Measurements from ENCODE around the gene SMCO1.
"Not testable (repeated sequence)": the region's sequence is repeated elsewhere in the genome, so short reads cannot be mapped to it uniquely, and the experiment has no call there.

Gene SMCO1

GRCh38 chr3:196523841-196524240 lies 8.7 kb upstream of the SMCO1 start:
- DNase-seq (ENCODE audit: low read depth in 2 of 2, low spot score in 1 of 2): no peak

GRCh38 chr3:196521291-196521690 lies 6.1 kb upstream of the SMCO1 start:
- DNase-seq (ENCODE audit: low read depth in 2 of 2, low spot score in 1 of 2): not testable (repeated sequence)

- no peak for DNase-seq (ENCODE audit: low read depth in 2 of 2, low spot score in 1 of 2)
Measured at GRCh38 chr3:196519718-196520082, 4.6 kb upstream of the SMCO1 start.

- DNase-seq (ENCODE audit: low read depth in 2 of 2, low spot score in 1 of 2): peak; percentile 13 to 40
Measured at GRCh38 chr3:196518966-196519717, 4.0 kb upstream of the SMCO1 start.

- no peak for DNase-seq (ENCODE audit: low read depth in 2 of 2, low spot score in 1 of 2)
Measured at GRCh38 chr3:196517919-196518318, 2.8 kb upstream of the SMCO1 start.

GRCh38 chr3:196517162-196517800 lies 2.1 kb upstream of the SMCO1 start:
- DNase-seq (ENCODE audit: low read depth in 2 of 2, low spot score in 1 of 2): no peak

- DNase-seq (ENCODE audit: low read depth in 2 of 2, low spot score in 1 of 2): no peak
Measured at GRCh38 chr3:196514350-196514716, 813 bp downstream of the SMCO1 start.

GRCh38 chr3:196513697-196514349 lies 1.3 kb downstream of the SMCO1 start:
- DNase-seq (ENCODE audit: low read depth in 2 of 2, low spot score in 1 of 2): no peak

- DNase-seq (ENCODE audit: low read depth in 2 of 2, low spot score in 1 of 2): not testable (repeated sequence)
Measured at GRCh38 chr3:196511646-196512425, 3.3 kb downstream of the SMCO1 start.

- not testable (repeated sequence) for DNase-seq (ENCODE audit: low read depth in 2 of 2, low spot score in 1 of 2)
Measured at GRCh38 chr3:196511108-196511507, 4.0 kb downstream of the SMCO1 start.

- DNase-seq (ENCODE audit: low read depth in 2 of 2, low spot score in 1 of 2): no peak
Measured at GRCh38 chr3:196506687-196507086, 8.5 kb downstream of the SMCO1 start.

- DNase-seq (ENCODE audit: low read depth in 2 of 2, low spot score in 1 of 2): no peak
Measured at GRCh38 chr3:196504556-196504955, 10.6 kb downstream of the SMCO1 start.

- DNase-seq (ENCODE audit: low read depth in 2 of 2, low spot score in 1 of 2): not testable (repeated sequence)
Measured at GRCh38 chr3:196504077-196504398, 11.1 kb downstream of the SMCO1 start.

- DNase-seq (ENCODE audit: low read depth in 2 of 2, low spot score in 1 of 2): peak; percentile 67 to 81
Measured at GRCh38 chr3:196503196-196504076, 11.7 kb downstream of the SMCO1 start, which contains the start of gene RNF168. RNF168 (minus strand) TSS chr3:196503768; CDS start chr3:196503173, 595 bp downstream.

GRCh38 chr3:196502775-196503195 lies 12.4 kb downstream of the SMCO1 start:
- DNase-seq (ENCODE audit: low read depth in 2 of 2, low spot score in 1 of 2): peak in 1 of 2 donors; percentile 42

GRCh38 chr3:196501316-196502044 lies 13.7 kb downstream of the SMCO1 start:
- DNase-seq (ENCODE audit: low read depth in 2 of 2, low spot score in 1 of 2): no peak

GRCh38 chr3:196499807-196500524 lies 15.2 kb downstream of the SMCO1 start:
- DNase-seq (ENCODE audit: low read depth in 2 of 2, low spot score in 1 of 2): no peak

- DNase-seq (ENCODE audit: low read depth in 2 of 2, low spot score in 1 of 2): no peak
Measured at GRCh38 chr3:196499061-196499460, 16.1 kb downstream of the SMCO1 start.

- DNase-seq (ENCODE audit: low read depth in 2 of 2, low spot score in 1 of 2): no peak
Measured at GRCh38 chr3:196498297-196498696, 16.8 kb downstream of the SMCO1 start.

All from stimulated activated CD8-positive, alpha-beta memory T cell treated with anti-CD3 and anti-CD28 coated beads, Interleukin-4, amount 100 ng/mL, for 1 hour (primary cell).